Omental fat pad (tissue), 4 donors: ENCODE results near the gene PPDPF. TPM values are rescaled to one million over a fixed set of nuclear protein-coding genes. Genes with fewer than 3 reads are reported as not detected.

Experiments used
- ATAC-seq: fragments of 150-250 bp; one replicate; pipeline ENCODE4 v1.9.1; 2016; ENCODE audit warnings: mild to moderate bottlenecking, moderate library complexity; ENCODE audit not compliant: low FRiP score
- DNase-seq: peaks from one replicate; pipeline ENCODE4 v3.0.0-alpha.2; 2019; ENCODE audit warnings: low spot score
- total RNA-seq, 4 donors: library from RNA; depleted of rRNA; stranded (reverse); fragments of >200 nt; gene quantifications; one replicate each; pipeline ENCODE4 v1.1.0, GENCODE V29; 2016
- TF ChIP-seq, protein P1 (sequence below), 3 donors: fragments of 450-650 bp; IDR thresholded peaks; one replicate each; pipeline ENCODE4 v1.5.1; 2016 to 2017; ENCODE audit warnings: antibody characterized with exemption in 3 of 3, mild to moderate bottlenecking in 3 of 3, moderate library complexity in 2 of 3

Gene PPDPF
- total RNA-seq, 4 donors from 2014 or later: 22.2 to 108 (median 75.8) TPM

DNA sequence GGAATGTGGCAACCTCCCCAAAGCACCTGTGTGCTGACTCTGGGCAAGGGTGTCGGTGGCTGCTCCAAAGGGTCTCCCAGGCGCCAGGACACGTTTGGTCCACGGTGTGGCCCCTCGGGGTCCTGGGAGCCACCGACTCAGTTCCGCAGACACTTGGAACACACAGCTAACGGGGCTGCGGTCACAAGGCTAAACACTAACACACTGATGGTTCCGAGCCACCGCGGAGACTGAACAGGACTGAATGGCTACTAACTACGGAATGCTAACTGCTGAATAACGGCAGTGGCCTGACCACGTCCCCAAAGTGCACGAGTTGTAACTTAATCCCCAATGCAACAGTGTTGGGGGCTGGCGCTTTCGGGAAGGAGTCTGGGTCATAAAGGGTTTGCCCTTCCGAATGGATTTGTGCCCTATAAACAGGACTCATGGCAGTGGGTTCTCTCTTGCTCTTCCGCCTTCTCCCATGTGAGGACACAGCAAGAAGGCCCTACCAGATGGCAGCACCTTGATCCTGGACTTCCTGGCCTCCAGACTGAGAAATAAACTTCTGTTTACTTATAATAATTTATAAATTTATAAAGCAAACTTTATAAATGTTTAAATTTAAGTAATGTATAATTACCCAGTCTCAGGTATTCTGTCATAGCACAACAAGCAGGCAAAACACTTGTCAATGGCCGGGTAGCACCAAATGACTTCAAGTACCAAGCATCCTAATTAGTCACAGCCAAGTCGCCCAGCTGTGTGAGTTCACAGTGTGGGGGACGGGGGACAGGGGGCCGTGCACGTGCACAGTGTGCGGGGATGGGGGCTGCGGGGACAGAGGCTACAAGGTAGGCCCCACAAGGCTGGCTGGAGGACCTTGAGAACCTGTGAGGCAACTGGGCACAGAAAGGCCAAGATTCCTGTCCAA lies 19.4 kb upstream of the PPDPF start:
- TF ChIP-seq, protein P1, sequence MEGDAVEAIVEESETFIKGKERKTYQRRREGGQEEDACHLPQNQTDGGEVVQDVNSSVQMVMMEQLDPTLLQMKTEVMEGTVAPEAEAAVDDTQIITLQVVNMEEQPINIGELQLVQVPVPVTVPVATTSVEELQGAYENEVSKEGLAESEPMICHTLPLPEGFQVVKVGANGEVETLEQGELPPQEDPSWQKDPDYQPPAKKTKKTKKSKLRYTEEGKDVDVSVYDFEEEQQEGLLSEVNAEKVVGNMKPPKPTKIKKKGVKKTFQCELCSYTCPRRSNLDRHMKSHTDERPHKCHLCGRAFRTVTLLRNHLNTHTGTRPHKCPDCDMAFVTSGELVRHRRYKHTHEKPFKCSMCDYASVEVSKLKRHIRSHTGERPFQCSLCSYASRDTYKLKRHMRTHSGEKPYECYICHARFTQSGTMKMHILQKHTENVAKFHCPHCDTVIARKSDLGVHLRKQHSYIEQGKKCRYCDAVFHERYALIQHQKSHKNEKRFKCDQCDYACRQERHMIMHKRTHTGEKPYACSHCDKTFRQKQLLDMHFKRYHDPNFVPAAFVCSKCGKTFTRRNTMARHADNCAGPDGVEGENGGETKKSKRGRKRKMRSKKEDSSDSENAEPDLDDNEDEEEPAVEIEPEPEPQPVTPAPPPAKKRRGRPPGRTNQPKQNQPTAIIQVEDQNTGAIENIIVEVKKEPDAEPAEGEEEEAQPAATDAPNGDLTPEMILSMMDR (IDR thresholded peaks at IDR 0.05): no peak
- ATAC-seq: no peak
- no peak for DNase-seq

DNA sequence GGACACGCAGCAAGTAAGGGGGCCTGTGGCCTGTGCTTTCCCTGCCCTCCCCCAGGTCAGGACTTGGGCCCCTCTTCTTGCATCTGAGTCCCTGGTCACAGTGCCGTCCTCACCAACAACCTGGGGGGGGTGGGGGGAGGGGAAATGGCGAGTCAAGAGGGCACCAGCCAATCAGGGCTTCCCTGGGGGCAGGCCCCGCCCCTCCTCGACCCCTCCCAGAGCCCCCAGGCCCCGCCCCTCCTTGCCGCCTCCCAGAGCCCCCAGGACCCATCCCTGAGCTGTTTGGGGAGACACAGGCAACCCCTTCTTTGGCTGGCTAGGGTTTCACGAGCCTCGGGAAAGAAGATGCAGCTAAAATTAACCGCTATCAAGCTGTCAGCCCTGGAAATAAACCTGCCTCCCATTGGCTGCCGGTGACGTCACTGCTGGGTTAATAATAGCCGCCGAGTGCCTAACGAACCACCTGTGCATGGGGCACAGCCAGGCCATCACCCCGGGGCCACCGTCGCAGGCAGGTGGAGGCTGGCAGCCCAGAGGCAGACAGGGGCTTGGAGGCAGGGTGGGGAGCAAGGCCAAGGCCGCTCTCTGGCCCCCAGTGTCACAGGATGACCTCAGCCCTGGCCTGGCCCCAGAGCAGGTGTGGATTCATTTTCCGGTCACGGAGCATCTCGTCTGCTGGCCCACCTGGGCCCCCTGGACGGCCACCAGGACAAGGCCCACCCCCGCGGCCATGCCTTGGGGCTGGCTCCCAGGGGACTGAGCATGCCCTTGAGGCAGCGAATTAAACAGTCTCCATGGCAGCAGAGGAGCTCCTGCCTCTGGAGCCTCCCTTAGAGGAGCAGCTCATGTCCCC lies 18.5 kb upstream of the PPDPF start:
- ATAC-seq (no peak), DNase-seq (no peak)
- TF ChIP-seq, protein P1 (IDR thresholded peaks at IDR 0.05): no peak

DNA sequence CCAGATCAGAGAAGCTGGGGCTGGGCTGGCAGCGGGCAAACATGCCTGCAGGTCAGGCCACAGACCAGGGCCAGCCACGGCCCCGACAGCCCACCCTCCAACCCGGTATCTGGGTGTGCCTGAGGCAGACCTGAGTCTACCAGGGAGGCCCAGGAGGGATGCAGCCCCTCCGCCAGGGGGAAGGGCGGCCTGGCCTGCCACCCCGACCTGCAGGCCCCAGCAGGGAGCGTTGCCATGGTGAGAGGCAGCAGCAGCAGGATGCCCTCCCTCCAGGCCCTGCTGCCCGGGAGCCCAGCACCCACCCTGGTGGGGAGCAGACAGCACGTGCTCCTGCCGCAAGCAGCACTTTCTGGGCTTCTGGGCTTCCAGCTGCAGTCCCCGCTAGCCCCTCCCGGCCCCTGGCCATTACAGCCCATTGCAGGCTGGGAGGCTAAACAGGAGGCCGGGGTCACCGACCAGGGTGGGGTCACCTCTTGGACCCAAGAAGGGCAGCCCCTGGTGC lies 17.8 kb upstream of the PPDPF start:
- ATAC-seq (no peak), DNase-seq (no peak)
- TF ChIP-seq, protein P1 (IDR thresholded peaks at IDR 0.05): no peak

DNA sequence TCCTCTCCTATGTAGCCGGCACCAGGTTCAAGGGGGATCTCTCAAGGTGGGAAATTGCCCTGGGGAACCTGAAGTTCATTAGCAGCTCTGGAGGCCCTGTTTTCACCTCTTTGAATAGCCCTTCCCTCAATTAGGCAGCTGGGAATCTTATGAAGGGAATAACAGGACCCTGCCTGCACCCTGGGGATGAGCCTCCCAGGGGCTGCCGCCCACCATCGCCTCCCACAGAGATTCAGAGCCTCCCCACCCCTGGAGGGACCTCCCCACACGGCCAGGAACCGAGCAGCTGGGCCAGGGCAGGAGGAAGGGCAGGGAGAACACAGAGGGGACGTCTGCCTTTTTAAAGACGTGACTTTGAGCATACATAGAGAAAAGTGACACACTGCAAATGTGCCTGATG lies 17.0 kb upstream of the PPDPF start:
- TF ChIP-seq, protein P1 (IDR thresholded peaks at IDR 0.05): no peak
- ATAC-seq: no peak
- no peak for DNase-seq

DNA sequence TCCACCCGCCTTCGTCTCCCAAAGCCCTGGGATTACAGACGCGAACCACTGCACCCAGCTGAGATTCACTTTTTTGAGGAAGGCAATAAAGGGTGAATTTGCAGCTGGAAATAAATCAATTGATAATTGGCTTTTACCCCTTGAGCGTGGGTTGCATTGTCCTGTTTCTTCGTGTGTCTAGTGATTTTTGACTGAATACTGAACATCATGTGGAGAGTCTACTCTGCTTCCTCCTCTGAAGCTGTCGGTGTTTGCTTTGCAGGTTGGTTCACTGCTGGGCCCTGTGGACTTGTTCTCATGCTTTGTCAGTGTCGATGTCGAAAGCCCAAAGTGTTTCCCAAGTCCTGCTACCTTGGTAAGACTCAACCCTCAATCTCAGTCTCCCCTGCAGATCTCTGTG lies 15.9 kb upstream of the PPDPF start:
- no peak for DNase-seq
- ATAC-seq: no peak
- TF ChIP-seq, protein P1 (IDR thresholded peaks at IDR 0.05): no peak

DNA sequence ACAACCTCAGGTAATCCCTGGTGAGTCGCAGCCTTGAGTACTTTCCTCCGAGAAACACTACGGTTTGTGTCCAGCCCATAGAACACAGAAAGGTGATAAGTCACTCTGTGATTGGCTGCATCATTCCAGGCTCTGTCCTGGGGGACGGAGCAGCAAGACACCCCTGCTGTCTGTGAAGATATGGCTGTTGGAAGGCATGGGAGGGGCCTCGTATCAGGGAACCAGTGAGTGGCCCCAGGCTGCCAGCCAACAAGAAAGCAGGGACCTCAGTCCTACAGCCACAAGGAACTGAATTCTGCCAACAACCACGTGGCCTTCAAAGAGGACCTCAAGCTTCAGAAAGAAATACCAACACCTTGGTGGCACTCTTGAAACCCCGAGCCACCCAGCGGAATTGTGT lies 15.3 kb upstream of the PPDPF start:
- TF ChIP-seq, protein P1 (IDR thresholded peaks at IDR 0.05): no peak
- no peak for DNase-seq

More for the DNA sequence above, 15.3 kb upstream of the PPDPF start:
- ATAC-seq: no peak
